Liver (tissue), 9 donors: ENCODE measurements around the gene SCML2. TPM values are rescaled to one million over a fixed set of nuclear protein-coding genes. Genes with fewer than 3 reads are reported as not detected.

Experiments
- DNase-seq: peaks from one replicate; pipeline ENCODE4 v3.0.0-alpha.2; 2017; ENCODE audit warnings: low spot score
- H3K27ac ChIP-seq, 2 donors: one replicate each; pipeline ENCODE4 v1.7.0; 2013; ENCODE audit warnings: inconsistent platforms in 2 of 2, low read length in 2 of 2, control low read depth in 1 of 2, low read depth in 1 of 2, mild to moderate bottlenecking in 1 of 2
- H3K27me3 ChIP-seq, 4 donors: one replicate each; pipeline versions ENCODE4 v1.6.1 to v1.7.0; 2013; ENCODE audit warnings: low read length in 3 of 4, inconsistent platforms in 1 of 4, mild to moderate bottlenecking in 1 of 4, moderate library complexity in 1 of 4; ENCODE audit not compliant: control insufficient read depth in 4 of 4, insufficient read depth in 4 of 4
- H3K36me3 ChIP-seq, 4 donors: one replicate each; pipeline versions ENCODE4 v1.6.1 to v1.7.0; 2013; ENCODE audit warnings: low read length in 3 of 4, mild to moderate bottlenecking in 3 of 4, low read depth in 1 of 4, moderate library complexity in 1 of 4; ENCODE audit not compliant: control insufficient read depth in 4 of 4, insufficient read depth in 3 of 4
- H3K4me1 ChIP-seq, 4 donors: one replicate each; pipeline versions ENCODE4 v1.6.1 to v1.7.0; 2013; ENCODE audit warnings: low read length in 3 of 4, mild to moderate bottlenecking in 3 of 4, moderate library complexity in 1 of 4; ENCODE audit not compliant: control insufficient read depth in 4 of 4, insufficient read depth in 4 of 4
- H3K4me3 ChIP-seq, 3 donors: one replicate each; pipeline versions ENCODE4 v1.6.1 to v1.7.0; 2013; ENCODE audit warnings: low read length in 3 of 3, control low read depth in 1 of 3, low read depth in 1 of 3, mild to moderate bottlenecking in 1 of 3
- H3K9ac ChIP-seq, 2 donors: one replicate each; pipeline ENCODE4 v1.7.0; 2013; ENCODE audit warnings: low read length in 2 of 2, mild to moderate bottlenecking in 2 of 2, moderate library complexity in 2 of 2, control low read depth in 1 of 2, low read depth in 1 of 2
- H3K9me3 ChIP-seq, 4 donors: one replicate each; pipeline versions ENCODE4 v1.6.1 to v1.7.0; 2013; ENCODE audit warnings: low read length in 3 of 4; ENCODE audit not compliant: control insufficient read depth in 4 of 4
- EGR1 ChIP-seq, 2 donors: IDR thresholded peaks; 2 replicates each; pipeline ENCODE4 v1.6.1; 2016 to 2018; ENCODE audit warnings: antibody characterized with exemption in 2 of 2, low read depth in 2 of 2
- FOXA1 ChIP-seq: IDR thresholded peaks from 2 replicates; pipeline ENCODE4 v1.6.1; 2016; ENCODE audit warnings: antibody characterized with exemption
- FOXA2 ChIP-seq: IDR thresholded peaks from 2 replicates; pipeline ENCODE4 v1.6.1; 2016; ENCODE audit warnings: antibody characterized with exemption
- GABPA ChIP-seq, 2 donors: IDR thresholded peaks in 1 of 2; conservative IDR thresholded peaks in 1 of 2; 2 replicates each; pipeline ENCODE4 v1.6.1; 2016; ENCODE audit warnings: antibody characterized with exemption in 2 of 2, mild to moderate bottlenecking in 1 of 2, moderate library complexity in 1 of 2
- HNF4A ChIP-seq, 2 donors: conservative IDR thresholded peaks; 2 replicates each; pipeline ENCODE4 v1.6.1; 2016; ENCODE audit warnings: antibody characterized with exemption in 2 of 2, mild to moderate bottlenecking in 2 of 2
- HNF4G ChIP-seq: IDR thresholded peaks from 2 replicates; pipeline ENCODE4 v1.6.1; 2016; ENCODE audit warnings: antibody characterized with exemption
- JUND ChIP-seq, 2 donors: IDR thresholded peaks; 2 replicates each; pipeline ENCODE4 v1.6.1; 2016; ENCODE audit warnings: antibody characterized with exemption in 2 of 2
- NR2F2 ChIP-seq: IDR thresholded peaks from 2 replicates; pipeline ENCODE4 v1.6.1; 2016; ENCODE audit warnings: antibody characterized with exemption
- RAD21 ChIP-seq, 2 donors: IDR thresholded peaks; 2 replicates each; pipeline ENCODE4 v1.6.1; 2016; ENCODE audit warnings: antibody characterized with exemption in 2 of 2, mild to moderate bottlenecking in 2 of 2
- RXRA ChIP-seq, 2 donors: IDR thresholded peaks; 2 replicates each; pipeline ENCODE4 v1.6.1; 2017 to 2018; ENCODE audit warnings: antibody characterized with exemption in 2 of 2, mild to moderate bottlenecking in 1 of 2
- SP1 ChIP-seq: IDR thresholded peaks from 2 replicates; pipeline ENCODE4 v1.6.1; 2018; ENCODE audit warnings: antibody characterized with exemption, mild to moderate bottlenecking
- TAF1 ChIP-seq: conservative IDR thresholded peaks from 2 replicates; pipeline ENCODE4 v1.6.1; 2016; ENCODE audit warnings: antibody characterized with exemption, mild to moderate bottlenecking
- YY1 ChIP-seq: IDR thresholded peaks from 2 replicates; pipeline ENCODE4 v1.6.1; 2016; ENCODE audit warnings: antibody characterized with exemption, mild to moderate bottlenecking
- WGBS: extraction: QIAGEN DNeasy Blood & Tissue Kit; methylation state at CpG from one replicate; pipeline ENCODE4 v1.1.7; 2013; 5-methylcytosine and 5-hydroxymethylcytosine counted together
- polyA plus RNA-seq, 2 donors: library from polyadenylated mRNA; stranded (reverse) in 1 of 2; unstranded in 1 of 2; fragments of 200-250 nt in 1 of 2; fragments of >200 nt in 1 of 2; fragmentation: Nextera tagmentation in 1 of 2; extraction: Ambion mirVana in 1 of 2; gene quantifications; one replicate each; pipeline versions ENCODE4 v1.2.1 to v1.2.3, GENCODE V29; 2013 to 2015
- total RNA-seq, 2 donors: library from RNA; depleted of rRNA; stranded (reverse); fragments of >200 nt; gene quantifications; one replicate each; pipeline ENCODE4 v1.2.3, GENCODE V29; 2014
- TF ChIP-seq, protein P1 (sequence below): IDR thresholded peaks from 2 replicates; pipeline ENCODE4 v1.6.1; 2016; ENCODE audit warnings: antibody characterized with exemption, mild to moderate bottlenecking
- TF ChIP-seq, protein P2 (sequence below): IDR thresholded peaks from 2 replicates; pipeline ENCODE4 v1.6.1; 2016; ENCODE audit warnings: antibody characterized with exemption
- TF ChIP-seq, protein P3 (sequence below): IDR thresholded peaks from 2 replicates; pipeline ENCODE4 v1.6.1; 2016; ENCODE audit warnings: antibody characterized with exemption
- TF ChIP-seq, protein P4 (sequence below): IDR thresholded peaks from 2 replicates; pipeline ENCODE4 v1.6.1; 2016; ENCODE audit warnings: antibody characterized with exemption
- TF ChIP-seq, protein P5 (sequence below): fragments of 150-350 bp; IDR thresholded peaks from 2 replicates; pipeline ENCODE4 v1.5.1; 2017; ENCODE audit warnings: improper control_type of control experiment, low read depth, low read length; ENCODE audit not compliant: missing input control
- donor health status: healthy.
- donor health status: healthy.
- donor health status: healthy.
- donor health status: healthy.
- donor health status: healthy.

Gene SCML2
- total and polyA plus RNA-seq, 4 donors: 0.96 to 7.2 (median 1.1) TPM

DNA sequence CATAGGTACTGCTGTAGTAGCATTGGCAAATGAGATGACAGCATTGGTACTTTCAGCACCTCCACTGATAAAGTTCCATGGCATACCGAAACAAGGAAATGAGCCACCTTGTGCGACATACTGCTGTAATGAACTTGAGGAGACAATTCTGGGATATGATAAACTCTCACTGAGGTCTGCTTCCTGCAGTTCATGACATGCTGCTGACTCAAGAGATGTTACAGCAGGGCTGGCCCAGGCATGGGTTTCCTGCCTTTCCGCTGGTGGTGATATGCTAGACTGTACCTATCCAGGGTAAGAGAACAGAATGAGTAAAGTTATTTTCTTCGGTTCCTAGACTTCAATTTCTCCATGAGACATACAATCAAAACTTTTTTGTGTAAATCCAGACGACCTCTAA lies 150.9 kb downstream of the SCML2 start:
- H3K27ac ChIP-seq: no peak overlapping the region
- H3K4me1 ChIP-seq: no peaks in the 10 kb centered on the region
- H3K9me3 ChIP-seq: no peaks in the 10 kb centered on the region
- no peak for DNase-seq
- no peaks in the 10 kb centered on the region for H3K36me3 ChIP-seq
- WGBS: 75% methylated on average over 5 of the region's 5 CpGs
- TF ChIP-seq GABPA (IDR thresholded peaks at IDR 0.05 in 1 of 2, conservative IDR thresholded peaks at IDR 0.05 in 1 of 2) (no peak), NR2F2 (no peak), HNF4A (conservative IDR thresholded peaks at IDR 0.05) (no peak), TAF1 (no peak), SP1 (no peak), RXRA (IDR thresholded peaks at IDR 0.05) (no peak), HNF4G (no peak), FOXA2 (no peak), RAD21 (IDR thresholded peaks at IDR 0.05) (no peak), YY1 (no peak), EGR1 (IDR thresholded peaks at IDR 0.05; ENCODE audit: low read depth in 2 of 2) (no peak), FOXA1 (no peak), JUND (IDR thresholded peaks at IDR 0.05) (no peak)
- TF ChIP-seq, protein P1, sequence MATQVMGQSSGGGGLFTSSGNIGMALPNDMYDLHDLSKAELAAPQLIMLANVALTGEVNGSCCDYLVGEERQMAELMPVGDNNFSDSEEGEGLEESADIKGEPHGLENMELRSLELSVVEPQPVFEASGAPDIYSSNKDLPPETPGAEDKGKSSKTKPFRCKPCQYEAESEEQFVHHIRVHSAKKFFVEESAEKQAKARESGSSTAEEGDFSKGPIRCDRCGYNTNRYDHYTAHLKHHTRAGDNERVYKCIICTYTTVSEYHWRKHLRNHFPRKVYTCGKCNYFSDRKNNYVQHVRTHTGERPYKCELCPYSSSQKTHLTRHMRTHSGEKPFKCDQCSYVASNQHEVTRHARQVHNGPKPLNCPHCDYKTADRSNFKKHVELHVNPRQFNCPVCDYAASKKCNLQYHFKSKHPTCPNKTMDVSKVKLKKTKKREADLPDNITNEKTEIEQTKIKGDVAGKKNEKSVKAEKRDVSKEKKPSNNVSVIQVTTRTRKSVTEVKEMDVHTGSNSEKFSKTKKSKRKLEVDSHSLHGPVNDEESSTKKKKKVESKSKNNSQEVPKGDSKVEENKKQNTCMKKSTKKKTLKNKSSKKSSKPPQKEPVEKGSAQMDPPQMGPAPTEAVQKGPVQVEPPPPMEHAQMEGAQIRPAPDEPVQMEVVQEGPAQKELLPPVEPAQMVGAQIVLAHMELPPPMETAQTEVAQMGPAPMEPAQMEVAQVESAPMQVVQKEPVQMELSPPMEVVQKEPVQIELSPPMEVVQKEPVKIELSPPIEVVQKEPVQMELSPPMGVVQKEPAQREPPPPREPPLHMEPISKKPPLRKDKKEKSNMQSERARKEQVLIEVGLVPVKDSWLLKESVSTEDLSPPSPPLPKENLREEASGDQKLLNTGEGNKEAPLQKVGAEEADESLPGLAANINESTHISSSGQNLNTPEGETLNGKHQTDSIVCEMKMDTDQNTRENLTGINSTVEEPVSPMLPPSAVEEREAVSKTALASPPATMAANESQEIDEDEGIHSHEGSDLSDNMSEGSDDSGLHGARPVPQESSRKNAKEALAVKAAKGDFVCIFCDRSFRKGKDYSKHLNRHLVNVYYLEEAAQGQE: no peak
- TF ChIP-seq, protein P2, sequence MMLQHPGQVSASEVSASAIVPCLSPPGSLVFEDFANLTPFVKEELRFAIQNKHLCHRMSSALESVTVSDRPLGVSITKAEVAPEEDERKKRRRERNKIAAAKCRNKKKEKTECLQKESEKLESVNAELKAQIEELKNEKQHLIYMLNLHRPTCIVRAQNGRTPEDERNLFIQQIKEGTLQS: no peak
- TF ChIP-seq, protein P3, sequence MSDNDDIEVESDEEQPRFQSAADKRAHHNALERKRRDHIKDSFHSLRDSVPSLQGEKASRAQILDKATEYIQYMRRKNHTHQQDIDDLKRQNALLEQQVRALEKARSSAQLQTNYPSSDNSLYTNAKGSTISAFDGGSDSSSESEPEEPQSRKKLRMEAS: no peak
- TF ChIP-seq, protein P4, sequence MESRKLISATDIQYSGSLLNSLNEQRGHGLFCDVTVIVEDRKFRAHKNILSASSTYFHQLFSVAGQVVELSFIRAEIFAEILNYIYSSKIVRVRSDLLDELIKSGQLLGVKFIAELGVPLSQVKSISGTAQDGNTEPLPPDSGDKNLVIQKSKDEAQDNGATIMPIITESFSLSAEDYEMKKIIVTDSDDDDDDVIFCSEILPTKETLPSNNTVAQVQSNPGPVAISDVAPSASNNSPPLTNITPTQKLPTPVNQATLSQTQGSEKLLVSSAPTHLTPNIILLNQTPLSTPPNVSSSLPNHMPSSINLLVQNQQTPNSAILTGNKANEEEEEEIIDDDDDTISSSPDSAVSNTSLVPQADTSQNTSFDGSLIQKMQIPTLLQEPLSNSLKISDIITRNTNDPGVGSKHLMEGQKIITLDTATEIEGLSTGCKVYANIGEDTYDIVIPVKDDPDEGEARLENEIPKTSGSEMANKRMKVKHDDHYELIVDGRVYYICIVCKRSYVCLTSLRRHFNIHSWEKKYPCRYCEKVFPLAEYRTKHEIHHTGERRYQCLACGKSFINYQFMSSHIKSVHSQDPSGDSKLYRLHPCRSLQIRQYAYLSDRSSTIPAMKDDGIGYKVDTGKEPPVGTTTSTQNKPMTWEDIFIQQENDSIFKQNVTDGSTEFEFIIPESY: no peak
- TF ChIP-seq, protein P5, sequence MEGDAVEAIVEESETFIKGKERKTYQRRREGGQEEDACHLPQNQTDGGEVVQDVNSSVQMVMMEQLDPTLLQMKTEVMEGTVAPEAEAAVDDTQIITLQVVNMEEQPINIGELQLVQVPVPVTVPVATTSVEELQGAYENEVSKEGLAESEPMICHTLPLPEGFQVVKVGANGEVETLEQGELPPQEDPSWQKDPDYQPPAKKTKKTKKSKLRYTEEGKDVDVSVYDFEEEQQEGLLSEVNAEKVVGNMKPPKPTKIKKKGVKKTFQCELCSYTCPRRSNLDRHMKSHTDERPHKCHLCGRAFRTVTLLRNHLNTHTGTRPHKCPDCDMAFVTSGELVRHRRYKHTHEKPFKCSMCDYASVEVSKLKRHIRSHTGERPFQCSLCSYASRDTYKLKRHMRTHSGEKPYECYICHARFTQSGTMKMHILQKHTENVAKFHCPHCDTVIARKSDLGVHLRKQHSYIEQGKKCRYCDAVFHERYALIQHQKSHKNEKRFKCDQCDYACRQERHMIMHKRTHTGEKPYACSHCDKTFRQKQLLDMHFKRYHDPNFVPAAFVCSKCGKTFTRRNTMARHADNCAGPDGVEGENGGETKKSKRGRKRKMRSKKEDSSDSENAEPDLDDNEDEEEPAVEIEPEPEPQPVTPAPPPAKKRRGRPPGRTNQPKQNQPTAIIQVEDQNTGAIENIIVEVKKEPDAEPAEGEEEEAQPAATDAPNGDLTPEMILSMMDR: no peak
- no peaks in the 10 kb centered on the region for H3K27me3 ChIP-seq
- no peak overlapping the region for H3K4me3 ChIP-seq
- no peak overlapping the region for H3K9ac ChIP-seq
